Measurements from ENCODE around the gene OR10D3.
"Not testable (repeated sequence)": the region's sequence is repeated elsewhere in the genome, so short reads cannot be mapped to it uniquely, and the experiment has no call there.

Gene OR10D3

GRCh38 chr11:124222407-124222806 is 39.3 kb downstream of the OR10D3 start:
- no peak for TF ChIP-seq CTCF (IDR thresholded peaks at IDR 0.05; ENCODE audit: low read depth, low read length)
- H3K9me3 ChIP-seq (ENCODE audit: severe bottlenecking), result no peaks in the 10 kb centered on the region
- no peak for DNase-seq
- H3K4me3 ChIP-seq (ENCODE audit: low read depth, low read length), result no peak overlapping the region
- no peaks in the 10 kb centered on the region for H3K36me3 ChIP-seq
- no peaks in the 10 kb centered on the region for H3K27me3 ChIP-seq (ENCODE audit: insufficient read depth, low read depth, severe bottlenecking)
- no peak overlapping the region for H3K27ac ChIP-seq

- not testable (repeated sequence) for H3K27ac ChIP-seq; DNase-seq; H3K27me3 ChIP-seq (ENCODE audit: insufficient read depth, low read depth, severe bottlenecking); H3K9me3 ChIP-seq (ENCODE audit: severe bottlenecking); H3K36me3 ChIP-seq; H3K4me3 ChIP-seq (ENCODE audit: low read depth, low read length)
Observed at GRCh38 chr11:124224618-124225423, 41.7 kb downstream of the OR10D3 start.

- H3K9me3 ChIP-seq (ENCODE audit: severe bottlenecking), result no peaks in the 10 kb centered on the region
- H3K27me3 ChIP-seq (ENCODE audit: insufficient read depth, low read depth, severe bottlenecking), result no peaks in the 10 kb centered on the region
- no peak for TF ChIP-seq CTCF (IDR thresholded peaks at IDR 0.05; ENCODE audit: low read depth, low read length)
- H3K27ac ChIP-seq, result no peak overlapping the region
- DNase-seq, result no peak
- no peaks in the 10 kb centered on the region for H3K36me3 ChIP-seq
- no peak overlapping the region for H3K4me3 ChIP-seq (ENCODE audit: low read depth, low read length)
Observed at GRCh38 chr11:124225471-124225870, 42.3 kb downstream of the OR10D3 start.

- Histone ChIP-seq H3K27ac (no peak overlapping the region), H3K4me3 (ENCODE audit: low read depth, low read length) (no peak overlapping the region)
- no peak for TF ChIP-seq CTCF (IDR thresholded peaks at IDR 0.05; ENCODE audit: low read depth, low read length)
Observed at GRCh38 chr11:124233376-124233775, 50.2 kb downstream of the OR10D3 start.

More at GRCh38 chr11:124233376-124233775, 50.2 kb downstream of the OR10D3 start:
- no peak for DNase-seq
- Histone ChIP-seq H3K36me3 (no peaks in the 10 kb centered on the region), H3K9me3 (ENCODE audit: severe bottlenecking) (peaks cover 2% of the 10 kb centered on the region), H3K27me3 (ENCODE audit: insufficient read depth, low read depth, severe bottlenecking) (no peaks in the 10 kb centered on the region)
